AG09309 (cell line): Measurements from ENCODE around the gene ELOVL2.

ENCODE experiments used
- DNase-seq: peaks from one replicate; pipeline ENCODE4 v3.0.0-alpha.2; 2010; ENCODE audit warnings: low read depth
- H3K4me3 ChIP-seq: 2 replicates; pipeline ENCODE4 v1.5.1; 2011; ENCODE audit warnings: mild to moderate bottlenecking, low read depth, low read length, moderate library complexity; ENCODE audit not compliant: control insufficient read depth
- TF ChIP-seq, protein P1 (sequence below): IDR thresholded peaks from 2 replicates; pipeline ENCODE4 v1.5.1; 2011; ENCODE audit warnings: mild to moderate bottlenecking, low read depth, low read length, inconsistent platforms; ENCODE audit not compliant: insufficient read depth, control insufficient read depth; ENCODE audit errors: missing control alignments

ELOVL2 gene

DNA sequence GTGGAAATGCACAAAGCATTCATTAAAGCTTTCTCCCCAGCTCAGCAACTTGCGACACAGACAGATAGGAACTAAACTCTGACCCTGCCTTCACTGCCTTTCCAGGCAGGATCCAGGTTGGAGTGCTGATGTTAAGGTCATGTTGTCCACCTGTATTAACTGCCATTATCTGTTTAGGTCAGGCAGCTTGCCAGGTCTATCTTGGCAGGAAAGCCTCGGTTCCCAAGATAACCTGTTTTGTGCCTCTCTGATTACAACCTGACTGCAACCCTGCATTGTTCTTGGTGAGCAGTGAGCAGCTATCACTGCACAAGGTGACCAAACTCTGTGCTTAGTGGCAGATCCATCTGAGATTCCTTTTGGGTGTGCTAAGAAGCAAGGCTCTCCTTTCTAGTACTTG is 23.2 kb upstream of the ELOVL2 start:
- TF ChIP-seq, protein P1, sequence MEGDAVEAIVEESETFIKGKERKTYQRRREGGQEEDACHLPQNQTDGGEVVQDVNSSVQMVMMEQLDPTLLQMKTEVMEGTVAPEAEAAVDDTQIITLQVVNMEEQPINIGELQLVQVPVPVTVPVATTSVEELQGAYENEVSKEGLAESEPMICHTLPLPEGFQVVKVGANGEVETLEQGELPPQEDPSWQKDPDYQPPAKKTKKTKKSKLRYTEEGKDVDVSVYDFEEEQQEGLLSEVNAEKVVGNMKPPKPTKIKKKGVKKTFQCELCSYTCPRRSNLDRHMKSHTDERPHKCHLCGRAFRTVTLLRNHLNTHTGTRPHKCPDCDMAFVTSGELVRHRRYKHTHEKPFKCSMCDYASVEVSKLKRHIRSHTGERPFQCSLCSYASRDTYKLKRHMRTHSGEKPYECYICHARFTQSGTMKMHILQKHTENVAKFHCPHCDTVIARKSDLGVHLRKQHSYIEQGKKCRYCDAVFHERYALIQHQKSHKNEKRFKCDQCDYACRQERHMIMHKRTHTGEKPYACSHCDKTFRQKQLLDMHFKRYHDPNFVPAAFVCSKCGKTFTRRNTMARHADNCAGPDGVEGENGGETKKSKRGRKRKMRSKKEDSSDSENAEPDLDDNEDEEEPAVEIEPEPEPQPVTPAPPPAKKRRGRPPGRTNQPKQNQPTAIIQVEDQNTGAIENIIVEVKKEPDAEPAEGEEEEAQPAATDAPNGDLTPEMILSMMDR = no peak
- DNase-seq = no peak
- no peak overlapping the region for H3K4me3 ChIP-seq

DNA sequence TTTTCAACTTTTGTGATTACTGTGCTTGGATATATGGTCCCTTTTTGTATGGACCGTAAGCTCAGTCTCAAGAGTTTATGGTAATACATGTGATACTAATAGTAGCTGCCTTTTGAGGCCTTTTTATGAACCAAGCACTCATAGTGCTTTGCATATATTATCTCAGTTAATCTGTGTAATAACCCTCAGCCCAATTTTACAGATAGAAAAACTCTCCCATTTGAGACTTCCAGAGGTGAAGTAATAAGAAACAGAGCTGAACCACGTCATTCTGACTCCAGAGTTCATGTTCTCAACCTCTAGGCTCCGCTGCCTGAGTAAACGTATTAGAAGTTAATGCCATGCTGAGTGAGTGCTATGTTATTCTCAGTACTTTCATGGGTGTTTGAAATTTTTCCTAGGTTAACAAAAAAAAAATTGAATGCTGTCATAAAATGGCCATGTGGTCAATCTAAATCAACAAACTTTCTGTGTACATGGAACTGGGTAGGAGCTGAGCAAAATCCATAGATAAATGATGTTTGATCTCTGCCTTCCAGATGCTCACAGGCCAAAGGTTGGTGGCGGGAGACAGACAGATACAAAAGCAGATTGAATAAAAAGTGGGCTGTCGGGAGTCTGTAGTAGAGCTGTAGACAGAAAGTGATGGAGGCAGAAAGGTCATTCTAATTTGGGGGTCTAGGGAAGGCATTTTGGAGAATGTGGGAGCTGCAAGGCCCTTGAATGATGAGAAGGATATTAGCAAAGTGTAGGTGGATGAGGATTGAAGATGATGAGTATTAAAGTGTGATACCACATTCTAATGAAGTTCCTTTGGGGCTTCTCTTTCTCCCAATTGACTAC is 22.6 kb upstream of the ELOVL2 start:
- TF ChIP-seq, protein P1 = no peak
- no peak for DNase-seq
- H3K4me3 ChIP-seq = no peak overlapping the region

DNA sequence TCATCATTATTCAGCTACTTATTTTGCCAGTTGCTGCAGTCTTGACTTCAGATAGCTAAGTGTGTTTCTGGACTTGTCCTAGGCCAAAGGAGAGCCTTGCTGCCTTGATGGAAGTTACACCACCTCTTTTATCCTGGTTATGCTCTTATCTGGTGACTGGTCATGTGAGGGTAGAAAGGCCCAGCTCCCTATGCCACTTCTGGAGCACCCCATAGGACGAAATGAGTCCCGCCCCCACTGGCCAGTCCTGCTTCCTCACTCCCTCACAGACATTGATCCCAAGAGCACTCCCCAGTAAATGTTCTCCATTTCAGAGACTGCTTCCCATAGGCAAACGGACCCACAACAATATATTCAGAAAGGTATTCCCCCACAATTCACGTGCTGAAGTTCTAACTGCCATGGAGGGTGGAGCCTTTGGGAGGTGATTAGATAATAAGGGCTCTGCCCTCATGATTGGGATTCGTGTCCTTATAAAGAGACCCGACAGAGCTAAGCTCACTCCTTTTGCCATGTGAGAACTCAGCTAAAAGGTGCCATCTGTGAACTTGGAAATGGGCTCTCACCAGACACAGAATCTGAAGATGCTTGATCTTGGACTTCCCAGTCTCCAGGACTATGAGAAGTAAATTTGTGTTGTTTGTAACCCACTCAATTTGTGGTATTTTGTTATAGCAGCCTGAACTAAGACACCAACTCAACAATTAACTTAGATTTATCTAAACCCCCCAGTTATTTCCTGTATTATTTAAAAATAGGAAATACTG is 21.5 kb upstream of the ELOVL2 start:
- TF ChIP-seq, protein P1 = no peak
- no peak for DNase-seq
- H3K4me3 ChIP-seq = no peak overlapping the region

DNA sequence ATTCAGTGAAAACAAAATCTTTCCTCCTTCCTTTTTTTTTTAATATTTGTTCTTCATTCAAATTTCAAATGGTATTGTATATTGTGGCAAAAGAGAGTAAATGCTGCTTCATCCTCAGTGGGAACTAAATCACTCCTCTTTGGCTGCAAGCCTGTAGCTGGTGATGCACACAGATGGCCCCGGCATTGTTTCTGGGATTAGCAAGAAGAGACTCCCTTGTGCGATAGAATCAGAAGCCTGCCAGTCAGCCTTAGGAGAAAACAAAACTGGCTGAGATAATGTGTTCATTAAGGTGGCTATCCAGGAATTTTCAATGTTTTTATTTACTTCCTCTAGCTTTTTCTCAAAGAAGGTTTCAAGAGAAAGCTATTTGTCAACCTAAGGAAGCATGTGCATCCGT is 20.7 kb upstream of the ELOVL2 start:
- no peak overlapping the region for H3K4me3 ChIP-seq
- DNase-seq = no peak
- TF ChIP-seq, protein P1 = no peak

DNA sequence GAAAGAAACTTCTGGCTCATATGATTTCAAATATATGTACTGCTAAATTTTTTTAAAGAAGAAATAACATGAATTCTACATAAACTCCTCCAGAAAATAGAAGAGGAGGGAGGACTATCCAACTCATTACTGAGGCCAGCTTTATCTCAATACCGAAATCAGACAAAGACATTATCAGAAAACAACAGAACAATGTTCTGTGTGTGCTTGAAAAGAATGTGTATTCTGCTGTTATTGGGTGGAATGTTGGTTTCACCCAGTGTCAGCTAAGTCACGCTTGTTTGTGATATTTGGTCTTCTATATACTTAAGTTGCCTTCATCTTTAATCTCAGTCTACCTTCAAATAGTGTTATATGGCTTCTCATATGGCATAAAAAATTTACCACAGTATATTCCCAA is 18.6 kb upstream of the ELOVL2 start:
- no peak for DNase-seq
- TF ChIP-seq, protein P1 = no peak
- no peak overlapping the region for H3K4me3 ChIP-seq

DNA sequence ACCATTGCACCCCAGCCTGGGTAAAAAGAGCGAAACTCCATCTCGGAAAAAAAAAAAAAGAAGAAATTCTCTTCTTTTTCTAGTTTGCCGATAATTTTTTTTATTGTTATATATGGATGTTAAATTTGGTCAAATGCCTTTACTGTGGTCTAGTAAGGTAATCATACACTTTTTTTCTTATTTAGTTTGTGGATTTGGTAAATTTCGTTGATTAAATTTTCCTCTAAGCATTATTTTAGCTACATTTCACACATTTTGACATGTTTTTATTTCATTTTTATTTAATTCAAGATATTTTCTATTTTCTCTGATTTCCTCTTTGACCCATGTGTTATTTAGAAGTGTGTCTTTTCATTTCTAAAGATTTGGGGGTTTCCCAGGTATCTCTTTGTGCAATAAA is 18.0 kb upstream of the ELOVL2 start:
- TF ChIP-seq, protein P1 = no peak
- H3K4me3 ChIP-seq = no peak overlapping the region

More for the DNA sequence above, 18.0 kb upstream of the ELOVL2 start:
- no peak for DNase-seq
